Measurements from ENCODE around the gene MAP6.
"Not testable (repeated sequence)": the region's sequence is repeated elsewhere in the genome, so short reads cannot be mapped to it uniquely, and the experiment has no call there.

MAP6 gene

GRCh38 chr11:75668451-75669297, at the start of gene MAP6:
Gene MAP6, minus strand, starts transcription at chr11:75669038. Its CDS starts 669 bp downstream, at chr11:75668369.
- peak; percentile 35 for DNase-seq

- DNase-seq = no peak
Measured at GRCh38 chr11:75717608-75718418, 49.0 kb upstream of the MAP6 start, which contains the start of gene MOGAT2. Gene MOGAT2, plus strand, starts transcription at chr11:75717838. Its CDS starts 51 bp downstream, at chr11:75717889.

GRCh38 chr11:75716659-75717058, 47.8 kb upstream of the MAP6 start:
- DNase-seq = no peak

- DNase-seq = no peak
Measured at GRCh38 chr11:75715688-75716087, 46.9 kb upstream of the MAP6 start.

GRCh38 chr11:75714211-75714610, 45.4 kb upstream of the MAP6 start:
- DNase-seq = no peak

GRCh38 chr11:75706260-75706729, 37.5 kb upstream of the MAP6 start:
- DNase-seq = peak; percentile 63

- DNase-seq = no peak
Measured at GRCh38 chr11:75705541-75705940, 36.7 kb upstream of the MAP6 start.

- no peak for DNase-seq
Measured at GRCh38 chr11:75703695-75704237, 34.9 kb upstream of the MAP6 start.

- DNase-seq = no peak
Measured at GRCh38 chr11:75700940-75701339, 32.1 kb upstream of the MAP6 start.

- no peak for DNase-seq
Measured at GRCh38 chr11:75697906-75698581, 29.2 kb upstream of the MAP6 start.

- DNase-seq = no peak
Measured at GRCh38 chr11:75691804-75692203, 23.0 kb upstream of the MAP6 start.

GRCh38 chr11:75689863-75690609, 21.2 kb upstream of the MAP6 start:
- DNase-seq = no peak

- DNase-seq = not testable (repeated sequence)
Measured at GRCh38 chr11:75683856-75684255, 15.0 kb upstream of the MAP6 start.

GRCh38 chr11:75679566-75679965, 10.7 kb upstream of the MAP6 start:
- DNase-seq = no peak

GRCh38 chr11:75678620-75679259, 9.9 kb upstream of the MAP6 start:
- no peak for DNase-seq

- DNase-seq = no peak
Measured at GRCh38 chr11:75677909-75678308, 9.1 kb upstream of the MAP6 start.

GRCh38 chr11:75677275-75677674, 8.4 kb upstream of the MAP6 start:
- no peak for DNase-seq

GRCh38 chr11:75673977-75674582, 5.2 kb upstream of the MAP6 start:
- peak; percentile 24 for DNase-seq

GRCh38 chr11:75667831-75668450, 897 bp downstream of the MAP6 start:
- DNase-seq = peak; percentile 31

GRCh38 chr11:75667255-75667830, 1.5 kb downstream of the MAP6 start:
- no peak for DNase-seq

Measured in activated naive CD4-positive, alpha-beta T cell treated with Interleukin-2 at 50 U/mL for 16 hours (primary cell).